HS-27A (cell line): ENCODE data around the gene EML6.

ENCODE experiments used
- DNase-seq: peaks from one replicate; pipeline ENCODE4 v3.0.0-alpha.2; 2012; ENCODE audit warnings: low read depth, missing footprints

EML6 gene

GRCh38 chr2:54758951-54759350, 35.5 kb downstream of the EML6 start:
- DNase-seq = no peak

- no peak for DNase-seq
Observed at GRCh38 chr2:54760310-54760709, 36.8 kb downstream of the EML6 start.

DNA sequence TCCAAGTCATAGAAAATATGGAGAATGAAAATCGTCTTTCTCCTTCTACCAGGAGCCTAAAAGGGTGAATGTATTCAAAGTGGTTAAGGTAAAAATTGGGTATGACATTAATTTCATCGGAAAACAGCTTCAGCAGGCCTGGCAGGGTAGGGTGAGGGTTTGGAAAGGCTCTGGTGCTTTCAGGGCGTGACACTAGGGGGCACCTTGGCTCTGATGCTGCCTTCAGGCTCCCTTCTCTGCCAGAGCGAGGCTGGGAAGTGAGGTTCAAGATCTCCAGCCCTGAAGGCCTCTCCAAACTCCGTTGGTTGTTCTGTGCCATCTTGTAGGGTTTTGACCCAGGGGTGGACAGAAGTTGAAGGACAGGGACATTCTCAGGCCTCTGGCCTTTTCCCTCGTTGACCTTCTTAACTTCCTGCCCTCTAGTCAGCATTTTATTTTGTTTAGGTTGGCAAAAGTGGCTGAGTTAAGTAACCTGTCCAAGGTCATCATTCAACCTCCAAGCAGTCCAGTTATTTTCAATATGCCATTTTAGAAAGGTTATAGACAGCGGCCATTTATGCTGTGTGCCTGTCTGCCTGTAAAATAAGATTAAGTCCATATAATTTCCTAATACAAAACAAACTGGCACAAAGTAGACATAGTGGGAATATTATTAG, 40.3 kb downstream of the EML6 start:
- DNase-seq = no peak

DNA sequence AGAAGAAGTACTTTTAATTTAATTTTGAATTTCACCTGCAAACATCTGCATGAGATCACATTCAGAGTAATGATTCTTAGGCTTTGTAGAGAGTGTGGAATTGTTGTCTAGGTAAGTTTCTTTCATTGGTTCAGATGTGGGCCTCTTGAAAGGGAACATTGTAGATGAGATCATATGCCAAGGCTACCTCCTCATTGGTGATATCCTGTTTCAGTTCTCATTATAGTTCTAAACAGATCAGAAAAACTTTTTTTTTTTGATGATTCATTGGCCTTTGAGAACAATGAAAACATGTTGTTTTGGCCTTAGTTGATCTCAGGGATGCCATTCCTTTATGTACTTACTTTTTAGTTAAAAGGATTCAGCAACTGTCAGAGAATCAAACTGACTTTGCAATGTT, 44.5 kb downstream of the EML6 start:
- DNase-seq = no peak

GRCh38 chr2:54768772-54769428, 45.4 kb downstream of the EML6 start:
- no peak for DNase-seq

DNA sequence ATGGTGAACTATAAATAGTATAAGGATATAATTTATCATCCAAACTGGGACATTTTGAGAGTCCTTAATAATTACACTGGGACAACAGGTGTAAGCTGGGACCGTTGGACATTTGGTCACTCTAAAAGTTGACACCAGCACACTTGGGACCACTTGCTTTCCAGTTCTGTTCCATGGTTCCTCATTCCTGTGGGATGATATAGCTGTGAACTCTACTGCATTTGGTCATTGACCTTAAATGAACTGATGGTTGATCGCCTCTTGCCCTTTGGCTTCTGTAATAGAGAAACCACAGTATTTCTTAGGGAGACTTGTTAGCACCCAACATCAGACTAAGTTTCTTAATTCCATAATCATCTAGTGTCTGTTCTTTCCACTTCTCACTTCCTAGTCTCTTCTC, 46.7 kb downstream of the EML6 start:
- no peak for DNase-seq

DNA sequence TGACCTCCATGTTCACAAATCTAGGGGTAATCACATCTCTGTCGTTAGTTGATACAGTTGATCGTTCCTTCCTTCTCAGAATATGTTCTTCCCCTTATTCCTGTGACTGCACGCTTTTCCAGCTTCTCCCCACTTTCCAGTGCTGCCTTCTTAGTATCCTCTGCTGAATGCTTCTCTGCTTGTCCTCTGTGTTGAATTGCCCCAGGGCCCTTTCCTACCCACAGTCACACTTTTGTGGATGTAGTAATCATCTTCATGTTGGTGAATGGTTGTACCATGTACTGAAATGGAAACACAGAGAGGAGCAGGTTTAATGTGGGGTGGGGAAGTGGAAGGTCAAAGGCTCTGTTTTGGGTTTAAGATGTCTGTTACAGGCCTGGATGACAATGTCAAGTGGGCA, 47.2 kb downstream of the EML6 start:
- no peak for DNase-seq

GRCh38 chr2:54771166-54771885, 47.9 kb downstream of the EML6 start:
- no peak for DNase-seq

DNA sequence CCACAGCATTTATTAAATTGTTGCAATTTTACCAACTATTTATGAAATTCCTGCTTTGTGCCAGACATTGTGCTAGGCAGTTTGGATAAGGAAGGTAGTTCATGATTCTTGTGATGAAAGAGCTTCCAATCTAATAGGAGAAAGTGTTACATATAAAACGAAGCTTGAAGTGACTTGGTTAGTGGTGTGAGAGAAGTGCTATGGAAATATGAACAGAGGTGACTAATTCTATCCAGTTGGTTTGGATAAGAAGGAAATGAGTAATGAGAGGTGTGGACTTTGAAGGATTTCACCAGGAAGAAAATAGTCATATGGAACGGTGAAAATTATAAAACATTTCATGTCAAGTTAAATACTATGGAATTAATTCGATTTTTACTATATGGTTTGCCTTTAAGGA, 48.6 kb downstream of the EML6 start:
- DNase-seq = no peak

- no peak for DNase-seq
Observed at GRCh38 chr2:54772531-54772930, 49.1 kb downstream of the EML6 start.

GRCh38 chr2:54773233-54773632, 49.8 kb downstream of the EML6 start:
- DNase-seq = no peak

- no peak for DNase-seq
Observed at GRCh38 chr2:54773838-54774237, 50.4 kb downstream of the EML6 start.

GRCh38 chr2:54775710-54776109, 52.2 kb downstream of the EML6 start:
- no peak for DNase-seq

- no peak for DNase-seq
Observed at GRCh38 chr2:54776494-54776893, 53.0 kb downstream of the EML6 start.

DNA sequence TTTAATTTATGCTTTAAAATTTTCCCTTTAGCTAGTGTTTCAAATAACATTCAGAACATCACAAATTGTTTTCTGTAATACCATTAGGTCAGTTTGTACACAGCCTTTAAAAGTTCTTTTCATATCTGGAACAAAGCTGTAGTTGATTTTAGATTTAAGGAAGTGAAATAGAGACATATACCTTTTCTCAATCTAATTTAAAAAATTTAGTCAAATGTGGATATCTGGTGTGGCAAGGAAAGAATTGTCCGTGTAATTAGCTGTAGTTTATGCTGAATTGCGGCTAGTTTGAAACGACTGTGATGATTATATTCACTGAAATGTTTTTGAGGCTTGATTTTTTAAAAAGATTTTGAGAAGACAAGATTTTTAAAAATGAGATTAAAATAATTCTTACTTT, 59.9 kb downstream of the EML6 start:
- DNase-seq = no peak

DNA sequence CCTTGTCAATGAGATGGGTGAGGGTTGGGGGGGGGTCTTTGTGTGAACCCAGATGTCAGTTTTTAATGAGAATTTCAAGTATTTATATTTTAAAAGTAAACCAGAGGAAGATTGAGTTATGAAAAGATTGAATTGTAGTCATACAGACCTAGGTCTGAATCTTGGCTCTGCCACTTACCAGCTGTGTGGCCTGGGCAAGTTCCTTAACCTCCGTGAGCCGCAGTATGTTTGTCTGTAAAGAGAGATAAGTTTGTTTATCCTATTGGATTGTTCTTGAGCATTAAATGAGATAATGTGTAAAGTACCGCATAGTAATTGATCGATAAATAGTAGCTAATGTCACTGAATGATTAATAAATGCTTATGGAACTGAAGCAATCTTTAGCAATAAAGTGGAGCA, 63.8 kb downstream of the EML6 start:
- no peak for DNase-seq

GRCh38 chr2:54787755-54788366, 64.4 kb downstream of the EML6 start:
- DNase-seq = no peak

DNA sequence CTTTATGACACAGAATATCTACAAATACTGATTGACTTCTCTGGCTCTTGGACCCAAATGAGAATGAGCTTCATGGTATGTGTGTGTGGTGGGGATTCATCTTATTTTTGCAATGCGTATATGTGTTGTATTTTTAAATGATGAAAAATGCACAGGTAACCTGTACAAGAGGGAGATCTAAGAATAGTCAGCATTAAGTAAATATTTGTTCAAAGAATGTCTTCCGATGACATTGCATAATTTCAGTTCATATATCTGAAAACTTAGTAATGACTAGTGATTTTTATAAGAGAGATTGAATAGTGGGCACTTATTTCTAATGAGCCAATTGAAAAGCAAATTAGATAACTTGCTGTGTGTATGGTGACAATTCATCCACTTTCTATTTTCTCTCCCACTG, 66.4 kb downstream of the EML6 start:
- DNase-seq = no peak

- DNase-seq = no peak
Observed at GRCh38 chr2:54791831-54792230, 68.4 kb downstream of the EML6 start.

DNA sequence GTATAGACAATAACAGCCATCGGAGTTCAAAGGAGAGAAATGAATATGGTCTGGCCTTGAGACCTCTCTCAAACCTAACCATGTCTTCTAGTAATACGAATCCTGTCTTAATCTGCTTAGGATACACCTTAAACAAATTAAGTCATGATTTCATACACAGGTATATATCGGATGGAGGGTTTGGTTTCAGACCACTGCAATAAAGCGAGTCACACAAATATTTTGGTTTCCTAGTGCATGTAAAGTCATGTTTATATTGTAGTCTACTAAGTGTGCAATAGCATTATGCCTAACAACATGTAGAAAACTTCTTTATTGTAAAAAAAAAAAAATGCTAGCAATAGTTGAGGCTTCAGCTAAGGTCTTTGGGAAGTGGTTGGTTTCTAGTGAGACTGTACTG, 73.8 kb downstream of the EML6 start:
- DNase-seq = no peak

DNA sequence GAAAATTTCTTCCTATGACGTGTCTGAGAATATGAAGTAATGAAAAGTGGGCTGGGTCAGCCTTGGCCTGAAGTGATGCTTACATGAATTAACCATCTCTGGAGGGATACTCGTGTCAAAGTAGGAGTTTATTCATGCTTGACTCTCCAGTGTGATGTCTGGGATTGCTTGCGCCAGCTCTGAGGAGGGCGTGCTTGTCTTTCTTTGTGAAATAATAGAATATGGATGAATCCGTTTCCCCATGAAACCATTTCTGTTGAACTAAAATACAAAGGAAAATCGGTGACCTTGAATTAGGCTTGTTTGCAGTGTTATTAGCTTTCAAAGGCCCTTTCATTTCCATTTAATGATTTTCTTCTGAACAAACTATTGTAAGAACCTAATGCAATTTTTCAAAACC, 77.9 kb downstream of the EML6 start:
- no peak for DNase-seq

GRCh38 chr2:54803783-54804751, 80.6 kb downstream of the EML6 start:
- no peak for DNase-seq
